Measurements from ENCODE around the gene PRC1.
"Not testable (repeated sequence)": the region's sequence is repeated elsewhere in the genome, so short reads cannot be mapped to it uniquely, and the experiment has no call there.

Gene PRC1
- total RNA-seq, result 1.1 to 1.3 reads per million in 2 donors

GRCh38 chr15:90994417-90995311 is at the start of gene PRC1:
TSS of gene PRC1 (minus strand) at chr15:90994535. CDS start at chr15:90994417, 118 bp downstream.
- DNase-seq, result peak; percentile 97

- DNase-seq, result no peak
Observed at GRCh38 chr15:91043202-91043874, 49.0 kb upstream of the PRC1 start.

- DNase-seq, result no peak
Observed at GRCh38 chr15:91040856-91041255, 46.5 kb upstream of the PRC1 start.

- no peak for DNase-seq
Observed at GRCh38 chr15:91039996-91040395, 45.7 kb upstream of the PRC1 start.

- DNase-seq, result no peak
Observed at GRCh38 chr15:91032919-91033803, 38.8 kb upstream of the PRC1 start.

GRCh38 chr15:91031796-91032195 is 37.5 kb upstream of the PRC1 start:
- no peak for DNase-seq

- DNase-seq, result no peak
Observed at GRCh38 chr15:91027677-91028076, 33.3 kb upstream of the PRC1 start.

- DNase-seq, result no peak
Observed at GRCh38 chr15:91023720-91024119, 29.4 kb upstream of the PRC1 start.

GRCh38 chr15:91022832-91023129 is 28.4 kb upstream of the PRC1 start:
- no peak for DNase-seq

- peak; percentile 14 for DNase-seq
Observed at GRCh38 chr15:91022075-91022831, 27.9 kb upstream of the PRC1 start, which contains the start of gene VPS33B. TSS of gene VPS33B (minus strand) at chr15:91022594. CDS start at chr15:91022249, 345 bp downstream.

GRCh38 chr15:91021516-91022074 is 27.3 kb upstream of the PRC1 start:
- DNase-seq, result no peak

- no peak for DNase-seq
Observed at GRCh38 chr15:91018158-91018557, 23.8 kb upstream of the PRC1 start.

GRCh38 chr15:91017716-91018115 is 23.4 kb upstream of the PRC1 start:
- DNase-seq, result no peak

GRCh38 chr15:91013701-91014100 is 19.4 kb upstream of the PRC1 start:
- not testable (repeated sequence) for DNase-seq

- DNase-seq, result no peak
Observed at GRCh38 chr15:91007266-91007665, 12.9 kb upstream of the PRC1 start.

GRCh38 chr15:91001209-91001608 is 6.9 kb upstream of the PRC1 start:
- no peak for DNase-seq

- DNase-seq, result no peak
Observed at GRCh38 chr15:90998737-90999136, 4.4 kb upstream of the PRC1 start.

GRCh38 chr15:90994059-90994416 is 297 bp downstream of the PRC1 start:
- peak; percentile 26 for DNase-seq

GRCh38 chr15:90991587-90992285 is 2.6 kb downstream of the PRC1 start:
- no peak for DNase-seq

GRCh38 chr15:90990446-90990845 is 3.9 kb downstream of the PRC1 start:
- DNase-seq, result no peak

GRCh38 chr15:90989040-90989768 is 5.1 kb downstream of the PRC1 start:
- no peak for DNase-seq

Data from activated gamma-delta T cell (primary cell).